ENCODE results near the gene TMEM107.

Gene TMEM107

GRCh38 chr17:8148560-8148959, 27.6 kb downstream of the TMEM107 start:
- no peak for DNase-seq

GRCh38 chr17:8147805-8148404, 28.3 kb downstream of the TMEM107 start:
- DNase-seq: no peak

GRCh38 chr17:8147141-8147804, 28.9 kb downstream of the TMEM107 start:
- DNase-seq: no peak

GRCh38 chr17:8146381-8147140, 29.6 kb downstream of the TMEM107 start:
- DNase-seq: no peak

GRCh38 chr17:8145811-8146210, 30.4 kb downstream of the TMEM107 start:
- DNase-seq: no peak

- DNase-seq: no peak
These were observed 31.6 kb downstream of the TMEM107 start for GRCh38 chr17:8144401-8145231.

GRCh38 chr17:8143581-8144400, 32.4 kb downstream of the TMEM107 start:
- DNase-seq: no peak

- no peak for DNase-seq
These were observed 33.1 kb downstream of the TMEM107 start for GRCh38 chr17:8142887-8143580.

- DNase-seq: no peak
These were observed 33.9 kb downstream of the TMEM107 start for GRCh38 chr17:8142158-8142886.

- no peak for DNase-seq
These were observed 34.4 kb downstream of the TMEM107 start for GRCh38 chr17:8141741-8142140.

GRCh38 chr17:8141045-8141444, 35.1 kb downstream of the TMEM107 start:
- no peak for DNase-seq

GRCh38 chr17:8140065-8141029, 35.8 kb downstream of the TMEM107 start:
- DNase-seq: no peak

- DNase-seq: peak; percentile 91
These were observed 37.4 kb downstream of the TMEM107 start for GRCh38 chr17:8138672-8139371.

GRCh38 chr17:8138374-8138671, 37.9 kb downstream of the TMEM107 start:
- no peak for DNase-seq

- no peak for DNase-seq
These were observed 38.4 kb downstream of the TMEM107 start for GRCh38 chr17:8137645-8138373.

- DNase-seq: no peak
These were observed 42.2 kb downstream of the TMEM107 start for GRCh38 chr17:8133941-8134340.

- DNase-seq: no peak
These were observed 42.8 kb downstream of the TMEM107 start for GRCh38 chr17:8133399-8133798.

- DNase-seq: no peak
These were observed 44.2 kb downstream of the TMEM107 start for GRCh38 chr17:8131844-8132441.

All from NCI-H2227 treated with DMSO at 0.1 percent for 48 hours (cell line).